Caki2 (cell line): ENCODE data around the gene DCHS2. TPM values are rescaled to one million over a fixed set of nuclear protein-coding genes. Genes with fewer than 3 reads are reported as not detected.

ENCODE experiments used
- DNase-seq: peaks from one replicate; pipeline ENCODE4 v3.0.0-alpha.2; 2015; ENCODE audit warnings: low read depth
- in situ Hi-C: cut with HindIII; loops from 2 replicates; pipeline ENCODE4 v1.10.0; 2016; ENCODE audit warnings: low sequenced_read_pairs, low pct_unique_long_range_greater_than_20kb, mixed read lengths
- total RNA-seq: library from RNA; depleted of rRNA; stranded (reverse); fragments of >200 nt; shearing (Covaris generic); gene quantifications from 2 replicates; pipeline ENCODE4 v1.2.3, GENCODE V29; 2014; ENCODE audit warnings: low replicate concordance

DCHS2 gene
- total RNA-seq, 1 experiment from 2014 or later = 0.34 TPM

DNA sequence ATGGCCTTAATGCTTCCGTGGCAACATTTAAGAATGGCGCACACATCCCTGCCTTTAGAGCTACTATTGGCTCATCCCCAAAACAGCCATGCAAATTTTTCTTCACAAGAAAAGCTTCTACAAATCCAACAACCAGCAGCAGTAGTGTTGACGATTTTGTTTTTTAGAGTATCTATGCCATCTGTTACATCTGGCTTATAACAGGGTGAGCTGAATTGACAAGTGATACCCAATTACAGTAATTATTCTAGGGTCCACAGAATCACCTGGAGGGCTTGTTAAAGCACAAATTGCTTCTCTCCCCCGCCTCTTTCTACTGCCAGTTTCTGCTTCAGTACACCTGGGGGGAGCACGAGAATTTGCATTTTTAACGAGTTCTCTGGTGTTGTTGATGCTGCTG, 34.1 kb downstream of the DCHS2 start:
- in situ Hi-C loops = no loop called here
- no peak for DNase-seq

DNA sequence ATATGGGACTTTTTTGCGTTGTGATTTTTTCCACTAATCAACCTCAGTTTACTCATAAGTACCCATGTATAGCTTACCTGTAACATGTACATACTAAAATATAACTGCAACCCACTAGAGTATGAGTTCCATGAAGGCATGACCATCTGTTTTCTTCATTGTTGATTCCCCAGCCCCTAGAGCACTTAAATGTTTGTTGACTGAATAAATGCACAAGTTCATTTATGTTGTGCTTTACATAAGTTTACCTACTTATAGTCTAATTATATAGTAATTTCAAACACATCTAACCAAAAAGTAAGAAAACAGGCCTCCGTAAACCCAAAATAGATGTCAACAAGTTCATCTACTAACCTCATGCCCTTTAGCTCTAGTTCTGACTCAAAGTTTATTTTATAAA, 34.7 kb downstream of the DCHS2 start:
- in situ Hi-C loops = no loop called here

DNA sequence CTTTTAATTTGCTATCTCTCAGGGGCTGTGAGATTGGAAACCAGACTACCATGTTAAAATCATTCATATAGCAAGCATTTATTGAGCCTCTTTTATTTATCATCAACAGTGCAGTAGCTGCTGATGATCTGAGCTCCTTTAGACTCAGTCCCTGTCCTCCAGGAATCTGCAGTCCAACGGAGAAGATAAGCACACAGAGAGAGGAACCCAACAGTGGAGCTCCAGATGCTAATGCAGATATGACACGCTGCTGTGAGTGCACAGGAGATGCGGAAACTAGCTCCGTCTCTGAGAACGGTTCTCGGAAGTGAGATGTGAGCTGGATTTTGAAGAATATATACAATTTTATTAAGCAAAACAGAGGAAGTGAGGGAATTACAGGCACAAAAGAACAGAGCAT, 35.4 kb downstream of the DCHS2 start:
- in situ Hi-C loops = no loop called here
- no peak for DNase-seq

More for the DNA sequence above, 34.7 kb downstream of the DCHS2 start:
- DNase-seq = no peak

DNA sequence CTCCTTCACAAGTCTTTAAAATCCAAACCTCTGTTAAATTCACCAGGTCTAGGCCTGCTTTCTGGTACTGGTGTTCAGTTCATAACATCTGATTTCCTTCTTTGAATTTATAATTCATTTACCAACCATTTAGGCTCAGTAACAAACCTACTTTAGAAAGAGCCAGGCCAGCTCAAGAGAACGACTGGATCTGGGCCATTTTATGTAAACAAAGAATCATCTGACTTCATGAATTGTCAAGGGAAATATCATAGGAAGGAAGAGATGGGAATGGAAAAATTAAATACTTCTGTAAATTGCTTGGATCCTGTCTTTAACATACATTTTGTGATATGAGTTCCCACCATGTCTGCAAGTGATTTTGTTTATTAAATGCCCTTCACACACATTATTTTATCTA, 36.5 kb downstream of the DCHS2 start:
- in situ Hi-C loops = no loop called here
- DNase-seq = no peak

DNA sequence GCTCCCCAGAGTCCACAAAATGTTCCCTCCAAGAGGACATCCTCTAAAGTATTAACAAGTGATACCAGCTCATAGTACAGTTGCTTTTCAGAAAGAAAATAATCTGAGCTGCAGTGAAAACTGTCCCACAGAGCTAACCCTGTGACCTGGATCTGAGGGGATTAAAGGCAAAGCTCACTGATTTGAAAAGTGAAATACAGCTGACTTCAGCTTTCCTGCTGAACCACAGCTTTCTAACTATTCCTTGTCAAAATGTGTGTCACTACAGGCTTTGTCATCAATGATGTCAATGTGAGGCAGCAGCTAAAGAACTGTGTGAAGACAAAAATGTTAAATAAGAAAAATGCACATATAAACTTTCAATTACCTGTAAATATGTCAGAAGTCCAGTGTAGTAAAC, 36.9 kb downstream of the DCHS2 start:
- in situ Hi-C loops = no loop called here

DNA sequence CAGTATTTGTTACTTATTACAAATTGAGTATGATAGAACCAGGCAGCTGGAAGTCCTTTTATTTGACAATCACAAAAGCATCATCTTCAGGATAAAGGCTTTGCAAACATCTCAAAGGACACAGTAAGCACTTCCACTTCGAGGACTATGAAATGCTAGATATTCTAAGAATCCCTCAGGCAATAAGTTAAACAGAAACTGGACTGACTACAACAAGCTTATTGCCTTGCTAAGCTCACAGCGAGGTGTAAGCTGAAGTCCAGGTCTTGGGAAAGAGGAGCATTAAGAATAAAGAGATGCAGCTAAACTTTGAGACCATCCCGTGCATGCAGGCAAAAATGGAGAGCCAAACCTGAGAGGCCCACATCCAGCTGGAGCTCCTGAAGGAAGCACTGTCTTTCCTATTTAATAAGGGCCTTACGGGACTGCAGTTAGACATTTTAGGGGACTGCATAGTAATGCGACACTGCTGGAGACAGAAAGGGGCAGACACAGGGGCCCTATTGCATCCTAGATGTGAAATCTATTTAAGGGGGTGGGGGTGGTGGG, 38.7 kb downstream of the DCHS2 start:
- in situ Hi-C loops = no loop called here

More for the DNA sequence above, 36.9 kb downstream of the DCHS2 start:
- DNase-seq = no peak

DNA sequence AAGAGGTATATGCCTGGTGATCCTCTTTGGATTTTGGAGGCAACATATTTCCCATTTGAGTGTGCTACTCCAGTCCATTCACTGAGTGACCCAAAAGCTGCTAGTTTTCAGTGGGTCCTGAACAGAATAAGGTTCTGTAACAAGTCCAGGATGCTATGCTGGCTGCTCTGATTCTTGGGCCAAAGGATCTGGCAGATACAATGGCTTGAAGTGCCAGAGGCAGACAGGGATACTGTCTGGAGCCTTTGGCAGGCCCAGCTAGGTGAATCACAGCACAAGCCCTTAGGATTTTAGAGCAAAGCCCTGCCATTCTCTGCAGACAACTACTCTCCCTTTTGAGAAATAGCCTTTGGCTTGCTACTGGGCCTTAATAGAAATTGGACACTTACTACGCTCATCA, 40.6 kb downstream of the DCHS2 start:
- DNase-seq = no peak
- in situ Hi-C loops = no loop called here

More for the DNA sequence above, 38.7 kb downstream of the DCHS2 start:
- no peak for DNase-seq

DNA sequence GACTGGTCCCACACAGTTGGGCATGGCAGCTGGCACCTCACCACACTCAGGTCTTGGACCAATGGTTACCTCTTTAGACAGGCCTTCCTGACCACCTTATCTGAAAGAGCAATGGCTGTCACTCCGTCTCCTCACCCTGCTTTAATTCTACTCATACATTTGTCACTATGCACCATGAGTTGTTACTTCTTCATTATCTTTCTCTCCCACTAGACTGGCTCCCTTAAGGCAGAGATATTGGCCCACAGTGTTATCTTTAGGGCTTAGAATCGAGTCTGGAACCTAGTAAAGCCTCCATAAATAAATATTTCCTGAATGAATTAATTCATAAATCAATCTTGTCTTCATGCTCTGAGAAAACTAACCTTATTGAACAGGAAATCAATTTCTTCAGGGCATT, 46.6 kb downstream of the DCHS2 start:
- in situ Hi-C loops = no loop called here
- DNase-seq = no peak

DNA sequence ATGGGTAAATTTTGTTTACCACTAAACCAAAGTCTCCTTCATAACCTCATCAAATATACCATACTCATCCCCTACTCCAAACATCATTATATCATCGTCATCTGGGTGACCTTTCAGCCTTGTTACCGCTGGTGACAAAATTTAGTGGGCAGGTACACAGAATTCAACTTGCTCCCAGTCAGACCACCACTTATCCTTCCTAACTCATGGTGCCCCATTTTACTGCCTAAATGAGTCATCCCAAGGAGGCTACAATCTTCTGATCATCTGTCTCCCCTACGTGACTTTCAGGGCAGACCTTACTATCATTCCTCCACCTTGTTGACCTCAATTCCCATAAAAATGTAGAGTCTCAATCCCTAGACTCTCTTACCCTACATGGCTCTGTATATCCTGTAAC, 49.6 kb downstream of the DCHS2 start:
- in situ Hi-C loops = no loop called here
- no peak for DNase-seq

DNA sequence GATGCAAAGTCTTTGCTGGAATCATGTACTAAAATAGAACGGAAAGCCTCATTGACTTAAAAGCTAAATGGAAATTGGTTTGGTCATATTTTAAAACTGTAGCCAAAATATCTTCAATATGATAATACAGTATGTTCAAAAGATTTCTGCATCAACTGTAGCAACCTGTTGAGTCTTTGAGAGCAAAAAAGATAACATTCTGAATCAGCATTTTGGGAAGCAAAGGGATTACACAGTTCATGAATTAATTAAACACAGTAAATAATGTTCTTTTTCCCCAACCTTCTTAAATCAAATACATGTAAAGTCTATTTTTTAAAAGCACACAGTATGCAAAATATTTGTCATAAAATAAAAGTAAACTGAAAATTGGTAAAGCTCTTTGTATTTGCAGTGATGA, 50.5 kb downstream of the DCHS2 start:
- in situ Hi-C loops = no loop called here
- DNase-seq = no peak

DNA sequence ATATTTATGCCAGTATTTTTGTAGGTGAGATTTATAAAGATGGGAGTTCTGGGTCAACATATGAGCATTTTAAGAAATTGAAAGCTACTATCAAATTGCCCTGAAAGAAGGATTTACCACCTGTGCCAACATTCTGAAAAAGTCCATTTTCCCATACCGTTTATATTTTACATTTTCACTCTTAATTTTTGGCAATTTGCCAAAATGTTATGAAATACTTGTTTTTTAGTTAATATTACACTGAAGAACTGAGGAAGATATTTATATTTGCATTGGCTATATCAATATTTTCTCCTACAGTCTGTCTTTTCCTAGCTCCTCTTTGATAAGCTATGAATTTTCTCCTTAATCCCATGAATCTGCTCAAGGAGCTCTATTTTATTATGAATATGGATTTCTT, 52.4 kb downstream of the DCHS2 start:
- no peak for DNase-seq
- in situ Hi-C loops = no loop called here

DNA sequence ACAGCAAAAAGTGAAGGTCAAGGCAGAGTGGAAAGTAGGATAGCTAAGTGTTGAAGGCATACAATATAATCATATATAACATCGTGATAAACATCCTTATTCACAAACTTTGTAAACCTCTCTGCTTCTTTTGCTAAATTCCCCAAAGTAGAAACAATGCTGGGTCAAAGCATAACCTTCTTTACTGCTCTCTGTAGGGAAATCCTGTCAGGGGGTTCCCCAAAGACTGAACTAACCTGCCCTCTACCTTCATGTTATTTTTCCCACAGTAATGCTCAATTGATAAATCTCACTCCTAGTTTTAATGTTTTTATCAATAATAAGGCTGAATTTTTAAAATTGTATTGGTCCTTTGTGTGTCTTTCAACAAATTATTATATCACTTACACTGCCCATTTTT, 55.7 kb downstream of the DCHS2 start:
- no peak for DNase-seq
- in situ Hi-C loops = no loop called here

DNA sequence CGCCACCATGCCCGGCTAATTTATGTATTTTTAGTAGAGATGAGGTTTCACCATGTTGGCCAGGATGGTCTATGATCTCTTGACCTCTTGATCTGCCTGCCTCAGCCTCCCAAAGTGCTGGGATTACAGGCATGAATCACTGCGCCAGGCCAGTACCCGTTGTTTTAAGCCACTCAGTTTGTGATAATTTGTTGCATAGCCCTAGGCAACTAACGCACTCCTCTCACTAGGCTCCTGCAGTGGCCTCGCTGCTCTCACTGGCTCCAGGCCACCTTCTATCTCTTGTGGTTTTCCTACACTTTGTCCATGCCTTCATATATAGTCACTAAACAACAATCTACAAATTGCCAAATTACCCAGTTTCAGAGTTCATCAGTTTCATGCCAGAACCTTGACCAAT, 58.1 kb downstream of the DCHS2 start:
- DNase-seq = no peak
- in situ Hi-C loops = no loop called here

DNA sequence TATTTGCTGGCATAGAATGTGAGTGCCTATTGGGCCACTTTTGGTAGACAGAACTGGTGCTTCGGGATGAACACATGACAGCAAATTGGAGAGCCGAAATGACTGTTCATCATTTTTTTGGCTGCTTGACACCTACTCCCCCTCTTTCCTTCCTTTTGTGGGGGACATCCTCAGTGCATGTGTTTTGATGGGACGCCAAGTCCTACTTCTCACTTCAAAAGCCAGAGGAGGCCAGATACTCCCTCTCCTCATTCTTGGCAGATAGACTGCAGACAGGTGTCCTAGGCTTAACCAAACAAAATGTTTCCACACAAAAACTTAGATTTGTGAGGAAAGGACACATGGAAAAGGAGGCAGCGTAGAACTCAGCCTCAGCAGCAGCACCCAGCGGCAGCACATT, 62.4 kb downstream of the DCHS2 start:
- DNase-seq = no peak
- in situ Hi-C loops = no loop called here

DNA sequence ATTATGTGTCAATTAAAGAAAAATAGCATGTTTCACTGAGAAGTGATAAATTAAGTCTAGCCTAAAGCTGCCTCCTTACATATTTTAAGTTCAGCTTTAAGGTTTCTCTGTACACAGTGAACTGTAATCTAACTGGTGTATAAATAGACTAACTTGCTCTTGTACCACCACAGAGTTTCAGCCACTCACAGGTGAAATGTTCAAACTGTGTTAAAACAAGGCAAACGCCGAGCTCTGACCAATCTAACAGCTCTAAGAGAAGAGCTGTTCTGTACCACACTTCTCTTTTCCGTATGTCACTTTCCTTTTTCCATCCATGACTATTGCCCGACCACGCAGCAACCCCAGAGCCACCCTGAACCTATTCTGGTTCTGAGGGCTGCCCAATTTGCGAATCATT, 64.5 kb downstream of the DCHS2 start:
- DNase-seq = no peak
- in situ Hi-C loops = no loop called here

DNA sequence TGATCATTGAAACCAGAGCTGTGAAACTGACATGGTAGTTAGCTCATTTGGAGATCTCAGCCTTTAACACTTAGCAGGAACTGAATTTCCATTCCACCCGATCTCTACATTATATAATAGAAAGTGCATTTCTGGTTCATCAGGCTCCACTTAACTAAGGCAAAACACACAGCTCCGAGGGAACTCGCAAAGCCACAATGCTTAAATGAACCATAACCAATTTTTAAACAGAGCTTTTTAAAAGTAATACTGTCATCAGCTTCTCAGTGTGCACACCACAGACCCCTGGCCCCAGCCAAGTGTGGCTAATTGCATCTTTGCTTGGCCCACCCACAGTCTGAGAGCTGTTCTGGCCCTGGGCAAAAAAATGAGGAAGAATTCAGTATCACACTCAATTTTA, 66.1 kb downstream of the DCHS2 start:
- DNase-seq = no peak
- in situ Hi-C loops = no loop called here

DNA sequence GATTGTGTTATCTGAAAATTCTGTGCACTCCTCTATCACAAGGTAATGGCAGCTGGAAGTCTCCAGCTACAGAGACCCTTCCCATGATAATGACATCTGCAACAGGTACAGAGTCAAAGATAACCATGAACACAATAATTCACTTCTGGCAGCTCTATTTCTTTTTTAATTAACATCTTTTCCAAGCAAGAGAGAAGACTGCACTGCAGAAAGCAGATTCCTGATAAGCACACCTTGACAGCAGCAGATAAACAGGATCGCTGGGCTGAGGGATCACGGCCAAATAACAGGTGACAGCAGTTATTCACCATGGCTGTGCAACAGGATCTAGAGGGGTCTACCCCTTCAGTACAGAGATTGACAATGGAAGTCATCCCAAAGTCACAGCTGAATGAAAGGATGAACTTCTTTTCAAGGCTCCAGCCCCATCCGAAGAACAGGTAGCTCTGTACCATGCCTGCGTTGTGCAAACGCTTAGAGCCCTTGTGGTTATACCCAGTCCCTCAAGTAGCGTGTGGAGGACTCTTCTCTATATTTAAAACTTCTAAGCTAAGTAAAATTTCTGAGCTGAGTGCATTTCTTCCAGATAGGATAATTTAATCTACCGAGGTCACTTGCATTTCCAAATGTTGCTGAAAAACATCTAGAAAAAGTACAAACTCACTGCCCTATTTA, 66.7 kb downstream of the DCHS2 start:
- in situ Hi-C loops = no loop called here
- no peak for DNase-seq

DNA sequence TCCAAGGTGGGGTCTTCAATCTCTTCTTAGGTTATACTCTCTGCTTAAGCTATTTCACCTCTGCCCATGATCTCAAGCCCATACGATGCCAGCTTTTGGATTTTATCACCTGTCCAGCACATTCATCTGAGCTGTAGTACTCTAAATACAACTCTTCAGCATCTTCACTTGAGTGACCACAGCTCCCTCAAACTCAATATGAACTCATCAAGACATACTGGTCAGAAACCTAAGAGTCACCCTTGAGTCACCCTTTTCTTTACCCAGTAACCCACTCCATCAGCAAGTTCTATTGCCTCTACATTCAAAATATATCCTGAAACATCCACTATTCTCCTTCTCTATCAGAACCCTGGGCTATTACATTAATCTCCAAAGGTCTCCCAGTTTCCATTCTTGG, 69.4 kb downstream of the DCHS2 start:
- DNase-seq = no peak
- in situ Hi-C loops = no loop called here

DNA sequence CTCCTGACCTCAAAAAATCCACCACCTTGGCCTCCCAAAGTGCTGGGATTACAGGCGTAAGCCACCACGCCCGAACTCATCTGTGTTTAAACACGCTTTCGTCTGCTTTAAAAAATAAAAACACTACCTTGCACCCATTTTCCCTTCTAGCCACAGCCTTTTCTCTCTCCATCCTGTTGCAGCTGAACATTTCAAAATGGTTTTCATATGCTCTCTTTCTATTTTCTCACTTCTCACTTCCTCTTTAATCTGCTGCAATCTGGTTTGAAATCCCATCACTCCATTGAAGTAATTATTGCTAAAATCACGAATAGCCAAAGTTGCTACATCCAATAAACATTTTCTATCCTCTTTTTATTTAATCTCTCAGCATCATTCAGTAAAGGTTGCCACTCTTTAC, 70.0 kb downstream of the DCHS2 start:
- in situ Hi-C loops = no loop called here
- no peak for DNase-seq

DNA sequence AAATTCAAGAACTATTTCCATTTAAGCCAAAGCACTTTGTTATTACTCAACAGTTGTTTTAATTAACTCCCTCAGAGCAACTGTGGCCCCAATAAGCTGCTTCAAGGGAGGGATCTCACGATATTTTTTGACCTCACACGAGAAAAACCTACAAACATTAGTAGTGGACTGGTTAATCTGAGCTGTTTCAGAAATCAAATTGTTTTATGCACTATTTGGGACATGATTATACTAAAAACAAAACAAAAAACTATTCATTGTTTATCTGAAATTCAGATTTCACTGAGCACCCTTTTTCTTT, 74.3 kb downstream of the DCHS2 start:
- DNase-seq = no peak
- in situ Hi-C loops = no loop called here

DNA sequence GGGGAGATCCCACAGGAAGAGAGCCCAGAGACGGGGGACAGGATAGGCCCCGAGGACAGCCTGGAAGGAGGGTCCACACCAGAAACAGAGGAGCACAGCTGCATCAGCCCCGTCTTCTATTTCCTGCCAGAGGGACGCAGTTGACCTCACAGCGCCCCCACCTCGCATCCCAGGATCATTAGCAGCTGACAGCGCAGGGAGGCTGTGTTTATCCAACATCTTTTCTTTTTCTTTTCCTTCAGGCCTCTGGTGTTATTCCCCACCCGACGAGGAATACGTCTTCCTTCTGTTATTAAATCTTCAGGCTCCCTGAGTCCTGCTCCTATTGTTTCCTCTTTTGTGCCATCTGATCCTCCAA, 75.4 kb downstream of the DCHS2 start:
- DNase-seq = no peak
- in situ Hi-C loops = no loop called here
